ENCODE data around the gene CNIH2. TPM values are rescaled to one million over a fixed set of nuclear protein-coding genes. Genes with fewer than 3 reads are reported as not detected.
A peak's percentile ranks its signal among the peaks of the same experiment; 100 is the strongest.

CNIH2 gene
- total RNA-seq, 4 donors from 2014 or later: not detected

GRCh38 chr11:66314561-66315497 lies 36.9 kb downstream of the CNIH2 start:
- in situ Hi-C loops (cut with MboI; ENCODE audit: low sequenced_read_pairs in 4 of 4): no loop called here
- TF ChIP-seq POLR2A (IDR thresholded peaks at IDR 0.05) (no peak), CTCF (IDR thresholded peaks at IDR 0.05 in 4 of 5, conservative IDR thresholded peaks at IDR 0.05 in 1 of 5) (no peak)
- H3K4me3 ChIP-seq: peak overlapping the region; percentile 1 to 79 (median 37)
- ATAC-seq (no peak), DNase-seq (no peak)
- intact Hi-C loops (cut with DNase I; ENCODE audit: low total_unique reads): no loop called here
- peaks cover 6 to 7% of the 10 kb centered on the region in 2 donors for H3K4me1 ChIP-seq
- H3K27me3 ChIP-seq: peaks cover 5 to 14% (median 12%) of the 10 kb centered on the region in 3 donors
- H3K9me3 ChIP-seq: no peaks in the 10 kb centered on the region
- H3K27ac ChIP-seq: peak overlapping the region; percentile 72 to 84 (median 80)
- H3K36me3 ChIP-seq: no peaks in the 10 kb centered on the region

GRCh38 chr11:66315498-66315885 lies 37.5 kb downstream of the CNIH2 start:
- DNase-seq (no peak), ATAC-seq (no peak)
- Histone ChIP-seq H3K4me3 (peak overlapping the region; percentile 44 to 68 (median 50)), H3K4me1 (peaks cover 6 to 7% of the 10 kb centered on the region in 2 donors), H3K36me3 (no peaks in the 10 kb centered on the region), H3K27ac (peak overlapping the region; percentile 72 to 84 (median 80)), H3K9me3 (no peaks in the 10 kb centered on the region), H3K27me3 (peaks cover 5 to 14% (median 12%) of the 10 kb centered on the region in 3 donors)
- no peak for TF ChIP-seq POLR2A (IDR thresholded peaks at IDR 0.05)
- TF ChIP-seq CTCF (IDR thresholded peaks at IDR 0.05 in 4 of 5, conservative IDR thresholded peaks at IDR 0.05 in 1 of 5): no peak
- in situ Hi-C loops (cut with MboI; ENCODE audit: low sequenced_read_pairs in 4 of 4): no loop called here
- intact Hi-C loops (cut with DNase I; ENCODE audit: low total_unique reads): no loop called here

GRCh38 chr11:66315921-66316811 lies 38.2 kb downstream of the CNIH2 start:
- DNase-seq: no peak
- Histone ChIP-seq H3K27ac (peak overlapping the region; percentile 72 to 84 (median 80)), H3K36me3 (no peaks in the 10 kb centered on the region), H3K9me3 (no peaks in the 10 kb centered on the region), H3K4me3 (peak overlapping the region; percentile 44 to 68 (median 50)), H3K27me3 (peaks cover 5 to 14% (median 12%) of the 10 kb centered on the region in 3 donors), H3K4me1 (peaks cover 6 to 7% of the 10 kb centered on the region in 2 donors)
- ATAC-seq: no peak
- TF ChIP-seq CTCF (IDR thresholded peaks at IDR 0.05 in 4 of 5, conservative IDR thresholded peaks at IDR 0.05 in 1 of 5): no peak
- no peak for TF ChIP-seq POLR2A (IDR thresholded peaks at IDR 0.05)
- intact Hi-C loops (cut with DNase I; ENCODE audit: low total_unique reads): no loop called here
- in situ Hi-C loops (cut with MboI; ENCODE audit: low sequenced_read_pairs in 4 of 4): no loop called here

- peaks cover 5 to 14% (median 12%) of the 10 kb centered on the region in 3 donors for H3K27me3 ChIP-seq
- in situ Hi-C loops (cut with MboI; ENCODE audit: low sequenced_read_pairs in 4 of 4) (no loop called here), intact Hi-C loops (cut with DNase I; ENCODE audit: low total_unique reads) (no loop called here)
- peak within 1 kb of the TSS; percentile 44 to 68 (median 50) for H3K4me3 ChIP-seq
- peak in 1 of 2 donors; percentile 55 for TF ChIP-seq POLR2A (IDR thresholded peaks at IDR 0.05)
- no peak for TF ChIP-seq CTCF (IDR thresholded peaks at IDR 0.05 in 4 of 5, conservative IDR thresholded peaks at IDR 0.05 in 1 of 5)
- H3K36me3 ChIP-seq: no peaks in the 10 kb centered on the region
- no peak for ATAC-seq
- peak in 1 of 2 donors; percentile 48 for DNase-seq
- no peaks in the 10 kb centered on the region for H3K9me3 ChIP-seq
- H3K27ac ChIP-seq: peak within 1 kb of the TSS; percentile 72 to 84 (median 80)
- peaks cover 7% of the 10 kb centered on the region in 2 donors for H3K4me1 ChIP-seq
Measured at GRCh38 chr11:66316849-66317251, 38.9 kb downstream of the CNIH2 start, which contains the start of gene CD248. TSS of gene CD248 (minus strand) at chr11:66317044. CDS start at chr11:66317027, 17 bp downstream.

Measured in gastrocnemius medialis (tissue), 4 donors.